Mesenchymal stem cell (in vitro differentiated cells and primary cell): ENCODE results near the gene RABL6.

Source experiments
- DNase-seq: peaks from one replicate; pipeline ENCODE4 v3.0.0-alpha.2; 2013
- H2AFZ ChIP-seq: one replicate; pipeline ENCODE4 v1.6.1; 2013; ENCODE audit warnings: low read depth, mild to moderate bottlenecking, control low read depth, inconsistent platforms, low read length, moderate library complexity
- H2AK5ac ChIP-seq: 2 replicates; pipeline ENCODE4 v1.6.1; 2013; ENCODE audit warnings: low read length, moderate library complexity, mild to moderate bottlenecking, inconsistent platforms; ENCODE audit not compliant: severe bottlenecking
- H2BK120ac ChIP-seq: one replicate; pipeline ENCODE4 v1.6.1; 2013; ENCODE audit warnings: low read depth, mild to moderate bottlenecking, inconsistent platforms, low read length, moderate library complexity
- H2BK12ac ChIP-seq, 2 experiments: one replicate each; pipeline ENCODE4 v1.6.1; 2013; ENCODE audit warnings: inconsistent platforms in 2 of 2, low read length in 2 of 2, mild to moderate bottlenecking in 2 of 2, moderate library complexity in 2 of 2, control low read depth in 1 of 2
- H2BK15ac ChIP-seq: one replicate; pipeline ENCODE4 v1.6.1; 2013; ENCODE audit warnings: mild to moderate bottlenecking, low read depth, inconsistent platforms; ENCODE audit not compliant: poor library complexity, severe bottlenecking
- H2BK5ac ChIP-seq: 2 replicates; pipeline ENCODE4 v1.6.1; 2013; ENCODE audit warnings: low read depth, mild to moderate bottlenecking, low read length, control low read depth, inconsistent platforms; ENCODE audit not compliant: poor library complexity, severe bottlenecking
- H3K14ac ChIP-seq, 2 experiments: one replicate each; pipeline ENCODE4 v1.6.1; 2013; ENCODE audit warnings: inconsistent platforms in 2 of 2, low read length in 2 of 2, control low read depth in 1 of 2, mild to moderate bottlenecking in 1 of 2, moderate library complexity in 1 of 2
- H3K18ac ChIP-seq, 2 experiments: one replicate each; pipeline ENCODE4 v1.6.1; 2013; ENCODE audit warnings: inconsistent platforms in 2 of 2, low read length in 2 of 2, control low read depth in 1 of 2, low read depth in 1 of 2, mild to moderate bottlenecking in 1 of 2
- H3K23ac ChIP-seq, 2 experiments: one replicate each; pipeline ENCODE4 v1.6.1; 2013; ENCODE audit warnings: inconsistent platforms in 2 of 2, low read length in 2 of 2, mild to moderate bottlenecking in 2 of 2, moderate library complexity in 2 of 2, control low read depth in 1 of 2
- H3K27ac ChIP-seq: 2 replicates; pipeline ENCODE4 v1.5.1; 2013; ENCODE audit warnings: mild to moderate bottlenecking, moderate library complexity, low read length, control low read depth, inconsistent platforms; ENCODE audit not compliant: poor library complexity, severe bottlenecking
- H3K27me3 ChIP-seq, 2 experiments: 2 replicates each; pipeline versions ENCODE4 v1.6.1 to v1.7.0; 2013; ENCODE audit warnings: low read length in 2 of 2, mild to moderate bottlenecking in 2 of 2, moderate library complexity in 2 of 2, control low read depth in 1 of 2, inconsistent platforms in 1 of 2; ENCODE audit not compliant: control insufficient read depth in 1 of 2, insufficient read depth in 1 of 2
- H3K36me3 ChIP-seq, 2 experiments: 2 replicates each; pipeline versions ENCODE4 v1.6.1 to v1.7.0; 2013; ENCODE audit warnings: low read length in 2 of 2, control low read depth in 1 of 2, inconsistent platforms in 1 of 2, low read depth in 1 of 2, mild to moderate bottlenecking in 1 of 2; ENCODE audit not compliant: insufficient read depth in 2 of 2, control insufficient read depth in 1 of 2
- H3K4ac ChIP-seq, 2 experiments: one replicate each; pipeline ENCODE4 v1.6.1; 2013; ENCODE audit warnings: inconsistent platforms in 2 of 2, low read length in 2 of 2, mild to moderate bottlenecking in 2 of 2, moderate library complexity in 2 of 2, control low read depth in 1 of 2, low read depth in 1 of 2
- H3K4me1 ChIP-seq: 2 replicates; pipeline ENCODE4 v1.6.1; 2013; ENCODE audit warnings: low read depth, low read length, control low read depth; ENCODE audit not compliant: control insufficient read depth, insufficient read depth
- H3K4me2 ChIP-seq: 2 replicates; pipeline ENCODE4 v1.6.1; 2013; ENCODE audit warnings: low read length, mild to moderate bottlenecking, inconsistent platforms; ENCODE audit not compliant: poor library complexity, severe bottlenecking
- H3K4me3 ChIP-seq, 2 experiments: 2 replicates each; pipeline versions ENCODE4 v1.5.1 to v1.7.0; 2013; ENCODE audit warnings: low read length in 2 of 2, mild to moderate bottlenecking in 2 of 2, control low read depth in 1 of 2, low read depth in 1 of 2; ENCODE audit not compliant: insufficient read depth in 1 of 2
- H3K79me1 ChIP-seq: replicated peaks from 2 replicates; pipeline ENCODE4 v1.6.1; 2013; ENCODE audit warnings: mild to moderate bottlenecking, control low read depth, low read length, inconsistent platforms; ENCODE audit not compliant: poor library complexity, severe bottlenecking
- H3K9ac ChIP-seq: 2 replicates; pipeline ENCODE4 v1.7.0; 2013; ENCODE audit warnings: mild to moderate bottlenecking, low read length, moderate library complexity
- H3K9me3 ChIP-seq: 2 replicates; pipeline ENCODE4 v1.7.0; 2013; ENCODE audit warnings: mild to moderate bottlenecking, low read length; ENCODE audit not compliant: control insufficient read depth
- H4K8ac ChIP-seq: one replicate; pipeline ENCODE4 v1.6.1; 2013; ENCODE audit warnings: inconsistent platforms, mild to moderate bottlenecking, low read length, moderate library complexity
- H4K91ac ChIP-seq: one replicate; pipeline ENCODE4 v1.6.1; 2013; ENCODE audit warnings: mild to moderate bottlenecking, low read length, inconsistent platforms
- WGBS: methylation state at CpG from one replicate; pipeline ENCODE4 v1.1.7; 2013; ENCODE audit warnings: mixed read lengths; 5-methylcytosine and 5-hydroxymethylcytosine counted together

RABL6 gene

GRCh38 chr9:136791516-136792276, 16.1 kb upstream of the RABL6 start:
- H3K27ac ChIP-seq, result peak overlapping the region; percentile 23
- peak; percentile 34 for DNase-seq
- H3K27me3 ChIP-seq, result peaks cover 12 to 18% of the 10 kb centered on the region in 2 experiments
- H3K4me3 ChIP-seq, result peak overlapping the region; percentile 75 to 91
- H3K14ac ChIP-seq, result peak overlapping the region; percentile 92 to 100
- H3K4ac ChIP-seq, result peak overlapping the region; percentile 88 to 93
- peaks cover 16% of the 10 kb centered on the region for H3K4me1 ChIP-seq
- H3K36me3 ChIP-seq, result peaks cover 10 to 24% of the 10 kb centered on the region in 2 experiments
- peaks cover 21% of the 10 kb centered on the region for H3K79me1 ChIP-seq
- H4K91ac ChIP-seq, result peak overlapping the region; percentile 94
- H3K9ac ChIP-seq, result peak overlapping the region; percentile 91
- H2AK5ac ChIP-seq, result peak overlapping the region; percentile 71
- H2BK15ac ChIP-seq, result peak overlapping the region; percentile 36
- WGBS, result 14% methylated on average over 26 of the region's 29 CpGs
- H3K23ac ChIP-seq, result peak overlapping the region; percentile 7 to 75
- no peak overlapping the region for H2BK120ac ChIP-seq
- peak overlapping the region; percentile 98 to 99 for H3K18ac ChIP-seq
- peak overlapping the region; percentile 49 to 94 for H2BK12ac ChIP-seq
- H4K8ac ChIP-seq, result peak overlapping the region; percentile 83
- peak overlapping the region; percentile 55 for H2AFZ ChIP-seq
- H3K9me3 ChIP-seq, result no peaks in the 10 kb centered on the region
- H2BK5ac ChIP-seq, result no peak overlapping the region
- peak overlapping the region; percentile 80 for H3K4me2 ChIP-seq

- no peak for DNase-seq
- H4K8ac ChIP-seq, result no peak overlapping the region
- H2AFZ ChIP-seq, result no peak overlapping the region
- H2BK120ac ChIP-seq, result no peak overlapping the region
- peak overlapping the region; percentile 91 for H3K9ac ChIP-seq
- H3K4me2 ChIP-seq, result peak overlapping the region; percentile 80
- H2BK15ac ChIP-seq, result no peak overlapping the region
- peak overlapping the region in 1 of 2 experiments; percentile 87 for H3K4ac ChIP-seq
- peaks cover 16% of the 10 kb centered on the region for H3K4me1 ChIP-seq
- no peaks in the 10 kb centered on the region for H3K9me3 ChIP-seq
- peak overlapping the region in 1 of 2 experiments; percentile 71 for H3K14ac ChIP-seq
- H2BK12ac ChIP-seq, result peak overlapping the region in 1 of 2 experiments; percentile 57
- no peak overlapping the region for H3K27ac ChIP-seq
- H3K23ac ChIP-seq, result peak overlapping the region in 1 of 2 experiments; percentile 66
- H2BK5ac ChIP-seq, result no peak overlapping the region
- H3K18ac ChIP-seq, result peak overlapping the region in 1 of 2 experiments; percentile 9
- H3K4me3 ChIP-seq, result peak overlapping the region in 1 of 2 experiments; percentile 91
- WGBS, result 93% methylated on average over 12 of the region's 15 CpGs
- peaks cover 21% of the 10 kb centered on the region for H3K79me1 ChIP-seq
- H3K27me3 ChIP-seq, result peaks cover 8 to 21% of the 10 kb centered on the region in 2 experiments
- peaks cover 10 to 24% of the 10 kb centered on the region in 2 experiments for H3K36me3 ChIP-seq
- peak overlapping the region; percentile 43 for H4K91ac ChIP-seq
- no peak overlapping the region for H2AK5ac ChIP-seq
Observed at GRCh38 chr9:136792321-136793085, 15.2 kb upstream of the RABL6 start.

- H2BK120ac ChIP-seq, result no peak overlapping the region
- H2BK5ac ChIP-seq, result no peak overlapping the region
- no peak overlapping the region for H3K18ac ChIP-seq
- H4K8ac ChIP-seq, result no peak overlapping the region
- H4K91ac ChIP-seq, result peak overlapping the region; percentile 43
- H3K14ac ChIP-seq, result no peak overlapping the region
- H2AFZ ChIP-seq, result no peak overlapping the region
- H2BK12ac ChIP-seq, result peak overlapping the region in 1 of 2 experiments; percentile 35
- H3K4me2 ChIP-seq, result no peak overlapping the region
- H2BK15ac ChIP-seq, result no peak overlapping the region
- H2AK5ac ChIP-seq, result no peak overlapping the region
- H3K4me3 ChIP-seq, result no peak overlapping the region
- H3K36me3 ChIP-seq, result peaks cover 10 to 24% of the 10 kb centered on the region in 2 experiments
- H3K23ac ChIP-seq, result no peak overlapping the region
- WGBS, result 85% methylated on average over 15 of the region's 17 CpGs
- H3K27ac ChIP-seq, result no peak overlapping the region
- H3K79me1 ChIP-seq, result peaks cover 21% of the 10 kb centered on the region
- no peak overlapping the region for H3K9ac ChIP-seq
- no peak overlapping the region for H3K4ac ChIP-seq
- H3K4me1 ChIP-seq, result peaks cover 16% of the 10 kb centered on the region
- no peaks in the 10 kb centered on the region for H3K9me3 ChIP-seq
- peaks cover 9 to 25% of the 10 kb centered on the region in 2 experiments for H3K27me3 ChIP-seq
- no peak for DNase-seq
Observed at GRCh38 chr9:136793086-136793946, 14.4 kb upstream of the RABL6 start.
